HG03103 (cell line): Measurements from ENCODE around the gene MYO6.
"Not testable (repeated sequence)": the region's sequence is repeated elsewhere in the genome, so short reads cannot be mapped to it uniquely, and the experiment has no call there.

Source experiments
- ATAC-seq: cut with Tn5 transposase; IDR thresholded peaks from one replicate; pipeline ENCODE4 v1.9.1; 2021; ENCODE audit warnings: low read depth; ENCODE audit not compliant: unreplicated experiment

MYO6 gene

GRCh38 chr6:75748743-75749538 is at the start of gene MYO6:
MYO6 (plus strand) TSS chr6:75749239; CDS start chr6:75817548, 68,309 bp downstream.
- peak; percentile 77 for ATAC-seq

GRCh38 chr6:75708334-75708733 is 40.7 kb upstream of the MYO6 start:
- ATAC-seq, result not testable (repeated sequence)

DNA sequence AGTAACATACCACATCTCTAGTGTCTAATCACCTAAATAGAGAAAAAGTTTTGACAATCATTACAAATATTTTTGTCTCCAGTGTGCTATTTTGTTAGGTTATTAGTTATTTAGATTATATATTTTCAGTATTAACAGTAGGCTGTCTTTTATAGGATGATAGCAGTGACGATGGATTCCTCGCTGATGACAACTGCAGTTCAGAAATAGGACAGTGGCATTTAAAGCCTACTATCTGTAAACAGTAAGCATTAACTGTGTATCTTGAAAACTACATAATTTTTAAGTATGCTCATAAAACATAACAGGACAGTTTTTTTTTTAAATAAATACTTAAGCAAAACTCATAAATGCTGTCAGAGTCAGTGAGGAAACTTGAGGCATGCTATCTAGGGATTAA is 37.9 kb upstream of the MYO6 start:
- ATAC-seq, result no peak

DNA sequence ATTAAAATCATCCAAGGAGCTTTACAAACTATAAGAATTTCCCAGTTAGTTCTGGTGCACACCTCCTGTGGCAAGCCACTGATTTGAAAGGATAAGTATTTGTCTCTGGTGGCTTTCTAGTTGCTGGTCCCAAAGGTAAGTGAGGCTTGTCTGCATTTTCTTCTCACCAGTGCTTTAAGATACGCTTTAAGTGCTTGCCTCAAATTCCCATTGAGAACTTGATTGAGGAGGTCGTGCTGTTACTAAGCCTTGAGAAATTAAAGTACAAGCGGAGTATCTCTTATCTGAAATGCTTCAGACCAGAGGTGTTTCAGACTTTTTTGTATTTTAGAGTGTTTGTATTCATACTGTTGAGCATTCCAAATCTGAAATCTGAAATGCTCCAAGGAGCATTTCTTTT is 29.9 kb upstream of the MYO6 start:
- ATAC-seq, result no peak

GRCh38 chr6:75723382-75723781 is 25.7 kb upstream of the MYO6 start:
- ATAC-seq, result no peak

DNA sequence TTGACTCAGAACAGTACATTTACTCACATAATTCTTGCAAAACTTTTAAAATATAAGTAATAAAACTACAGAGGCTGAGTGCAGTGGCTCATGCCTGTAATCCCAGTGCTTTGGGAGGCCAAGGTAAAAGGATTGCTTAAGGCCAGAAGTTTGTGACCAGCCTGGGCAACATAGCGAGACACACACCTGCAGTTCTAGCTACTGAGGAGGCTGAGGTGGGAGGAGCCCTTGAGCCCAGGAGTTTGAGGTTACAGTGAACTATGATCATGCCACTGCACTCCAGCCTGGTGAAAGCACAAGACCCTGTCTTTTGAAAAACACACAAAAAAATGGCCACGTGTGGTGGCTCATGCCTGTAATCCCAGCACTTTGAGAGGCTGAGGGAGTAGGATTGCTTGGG is 21.8 kb upstream of the MYO6 start:
- ATAC-seq, result no peak

- ATAC-seq, result not testable (repeated sequence)
Measured at GRCh38 chr6:75731029-75731428, 18.0 kb upstream of the MYO6 start.

GRCh38 chr6:75735491-75736186 is 13.4 kb upstream of the MYO6 start:
- peak; percentile 76 for ATAC-seq

DNA sequence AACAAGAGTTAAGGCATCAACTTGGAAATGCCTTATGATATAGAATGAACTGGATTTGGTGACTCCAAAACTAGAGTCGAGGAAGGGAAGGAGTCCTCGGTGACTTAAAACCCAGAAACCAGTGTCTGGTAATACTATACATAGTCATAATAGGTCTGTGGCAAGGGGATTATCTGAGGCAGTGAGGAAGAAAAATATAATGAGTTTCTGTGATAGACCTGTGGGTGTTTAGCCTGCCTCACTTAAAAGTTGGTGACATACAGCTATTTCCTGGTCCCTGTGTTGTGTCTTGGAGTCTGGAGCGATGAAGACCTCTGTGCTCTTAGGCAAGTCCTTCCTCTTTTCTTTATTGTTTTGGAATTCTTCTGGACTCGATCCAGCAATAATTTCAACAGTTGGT is 5.1 kb upstream of the MYO6 start:
- ATAC-seq, result no peak

- ATAC-seq, result no peak
Measured at GRCh38 chr6:75745404-75745803, 3.6 kb upstream of the MYO6 start.

GRCh38 chr6:75746221-75746620 is 2.8 kb upstream of the MYO6 start:
- no peak for ATAC-seq

DNA sequence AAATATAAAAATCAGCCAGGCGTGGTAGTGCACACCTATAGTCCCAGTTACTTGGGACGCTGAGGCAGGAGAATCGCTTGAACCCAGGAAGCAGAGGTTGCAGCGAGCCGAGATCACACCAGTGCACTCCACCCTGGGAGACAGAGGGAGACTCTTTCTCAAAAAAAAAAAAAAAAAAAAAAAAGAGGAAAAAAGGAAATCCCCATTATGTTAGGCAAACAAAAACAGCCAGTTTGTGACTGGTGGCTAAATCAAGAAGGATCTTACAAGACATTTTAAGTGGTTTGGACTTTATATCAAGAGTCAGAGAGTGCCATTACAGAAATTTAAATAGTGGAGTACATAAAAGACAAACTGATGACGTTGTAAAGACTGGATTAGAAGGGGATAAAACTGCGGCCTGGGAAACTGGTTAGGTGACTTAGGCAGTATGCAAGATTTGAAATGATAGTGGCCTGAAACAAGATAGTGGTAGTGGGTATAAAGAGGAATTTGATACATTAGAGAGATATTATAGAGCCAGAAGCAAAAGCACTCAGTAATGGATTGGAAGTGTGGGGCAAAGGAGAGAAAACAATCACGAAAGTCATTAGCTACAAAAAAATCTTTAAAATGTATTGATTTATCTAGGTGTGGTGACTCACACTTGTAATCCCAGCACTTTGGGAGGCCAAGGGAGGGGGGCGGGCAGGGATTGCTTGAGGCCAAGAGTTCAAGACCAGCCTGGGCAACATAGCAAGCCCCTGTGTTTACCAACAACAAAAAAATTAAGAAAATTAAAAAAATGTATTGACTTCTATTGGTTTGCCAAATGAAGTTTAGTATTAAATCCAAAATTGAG is 1.7 kb upstream of the MYO6 start:
- ATAC-seq, result no peak

GRCh38 chr6:75748003-75748742 is 866 bp upstream of the MYO6 start:
- ATAC-seq, result peak; percentile 2

- no peak for ATAC-seq
Measured at GRCh38 chr6:75751443-75751842, 2.4 kb downstream of the MYO6 start.

DNA sequence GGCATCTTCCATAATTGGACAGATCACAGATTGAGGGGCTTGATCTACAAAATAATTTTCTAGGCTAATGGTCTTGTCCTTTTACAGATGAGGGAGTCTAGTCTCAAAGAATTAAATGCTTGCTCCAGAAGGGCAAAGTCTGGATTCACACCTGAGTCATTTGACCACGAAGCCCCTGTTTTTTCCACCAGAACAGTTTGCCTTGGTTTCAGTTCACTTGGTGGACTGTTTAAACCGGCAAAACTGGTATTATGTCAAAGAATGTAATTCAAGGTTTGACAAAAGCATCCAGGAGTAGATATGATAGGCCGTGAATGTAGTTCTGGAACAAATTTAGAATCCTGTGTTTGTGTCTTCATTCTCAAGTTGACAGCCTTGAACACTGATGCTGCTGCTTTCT is 3.3 kb downstream of the MYO6 start:
- no peak for ATAC-seq

DNA sequence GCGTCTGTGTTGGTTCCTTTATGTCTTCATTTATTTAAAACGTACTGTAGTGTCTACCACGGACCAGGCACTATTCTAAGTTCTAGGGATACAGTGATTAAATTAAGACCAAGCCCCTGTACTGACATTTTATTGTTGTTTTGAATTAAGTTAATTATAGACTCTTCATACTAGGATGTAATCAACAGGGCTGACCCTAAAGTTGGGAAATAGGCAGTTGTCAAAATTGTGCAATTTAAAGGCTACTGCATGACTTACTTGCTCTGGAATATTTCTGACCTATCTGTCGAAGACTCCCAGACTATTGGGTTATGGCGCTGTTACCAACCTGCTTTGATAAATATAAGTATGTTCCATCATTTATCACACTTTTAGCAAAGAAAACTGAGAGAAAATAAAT is 6.7 kb downstream of the MYO6 start:
- ATAC-seq, result no peak

- ATAC-seq, result no peak
Measured at GRCh38 chr6:75757295-75757694, 8.3 kb downstream of the MYO6 start.

GRCh38 chr6:75758061-75758460 is 9.0 kb downstream of the MYO6 start:
- no peak for ATAC-seq

DNA sequence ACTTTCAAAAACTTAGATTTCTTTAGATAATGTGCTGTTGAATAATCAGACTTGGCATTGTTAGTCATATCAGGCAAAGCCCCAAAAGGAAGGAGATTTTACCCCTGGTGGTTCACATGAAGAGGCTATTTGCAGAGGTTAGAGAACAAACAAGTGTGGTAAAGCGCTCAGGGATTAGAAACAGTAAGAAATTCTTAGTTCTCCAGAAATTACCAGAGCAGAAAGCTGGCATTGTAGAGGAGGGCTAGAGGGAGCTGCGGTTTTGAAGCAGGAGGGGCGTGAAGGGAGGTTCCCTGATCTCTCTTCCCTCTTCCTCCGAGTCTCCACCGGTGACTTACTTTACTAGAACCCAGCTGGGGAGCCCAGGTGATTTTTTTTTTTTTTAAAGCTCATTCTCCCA is 10.2 kb downstream of the MYO6 start:
- ATAC-seq, result no peak

GRCh38 chr6:75760320-75760719 is 11.3 kb downstream of the MYO6 start:
- ATAC-seq, result no peak

- ATAC-seq, result no peak
Measured at GRCh38 chr6:75761489-75761888, 12.4 kb downstream of the MYO6 start.
